Tibial artery (tissue), 4 donors: ENCODE data around the gene ULK4.

Experiments
- DNase-seq, 2 donors: peaks; one replicate each; pipeline ENCODE4 v3.0.0-alpha.2; 2019
- H3K27ac ChIP-seq, 2 donors: fragments of 200-600 bp; sonication (generic) in 1 of 2; 1 replicate in 1 of 2; 2 replicates in 1 of 2; pipeline ENCODE4 v1.5.1; 2018 to 2019; ENCODE audit warnings: mild to moderate bottlenecking in 1 of 2
- H3K27me3 ChIP-seq, 2 donors: fragments of 200-600 bp; sonication (generic) in 1 of 2; one replicate each; pipeline versions ENCODE4 v1.5.1 to v1.6.0; 2016 to 2019
- H3K36me3 ChIP-seq, 3 donors: fragments of 200-600 bp; sonication (generic) in 2 of 3; one replicate each; pipeline ENCODE4 v1.5.1; 2016 to 2019; ENCODE audit warnings: mild to moderate bottlenecking in 2 of 3
- H3K4me1 ChIP-seq, 4 donors: fragments of 200-600 bp; sonication (generic) in 2 of 4; 1 replicate in 3 of 4; 2 replicates in 1 of 4; pipeline ENCODE4 v1.5.1; 2016 to 2019
- H3K4me3 ChIP-seq, 2 donors: fragments of 200-600 bp; sonication (generic) in 1 of 2; 1 replicate in 1 of 2; 2 replicates in 1 of 2; pipeline ENCODE4 v1.5.1; 2018 to 2019; ENCODE audit warnings: mild to moderate bottlenecking in 2 of 2
- H3K9me3 ChIP-seq, 3 donors: fragments of 200-600 bp; sonication (generic) in 1 of 3; one replicate each; pipeline ENCODE4 v1.5.1; 2016 to 2019
- CTCF ChIP-seq, 2 experiments: fragments of 200-600 bp in 1 of 2; fragments of 450-650 bp in 1 of 2; IDR thresholded peaks; one replicate each; pipeline ENCODE4 v1.5.1; 2017 to 2019; ENCODE audit warnings: antibody characterized with exemption in 2 of 2, mild to moderate bottlenecking in 1 of 2, moderate library complexity in 1 of 2
- intact Hi-C: fragments of 100-400 bp; cut with DNase I; formaldehyde crosslinking; loops from one replicate; pipeline ENCODE4 v1.15.0; 2023; ENCODE audit warnings: low total_unique reads

ULK4 gene

GRCh38 chr3:41259449-41260062 is 702.3 kb downstream of the ULK4 start:
- Histone ChIP-seq H3K27ac (no peak overlapping the region), H3K4me3 (no peak overlapping the region), H3K36me3 (no peaks in the 10 kb centered on the region), H3K27me3 (no peaks in the 10 kb centered on the region), H3K9me3 (no peaks in the 10 kb centered on the region), H3K4me1 (no peaks in the 10 kb centered on the region)
- TF ChIP-seq CTCF (IDR thresholded peaks at IDR 0.05): no peak
- DNase-seq: no peak
- intact Hi-C loops: no loop called here

GRCh38 chr3:41258239-41258800 is 703.6 kb downstream of the ULK4 start:
- Histone ChIP-seq H3K4me1 (no peaks in the 10 kb centered on the region), H3K36me3 (no peaks in the 10 kb centered on the region), H3K4me3 (no peak overlapping the region), H3K9me3 (no peaks in the 10 kb centered on the region), H3K27ac (no peak overlapping the region), H3K27me3 (no peaks in the 10 kb centered on the region)
- intact Hi-C loops: no loop called here
- DNase-seq: no peak
- TF ChIP-seq CTCF (IDR thresholded peaks at IDR 0.05): no peak

- H3K9me3 ChIP-seq: no peaks in the 10 kb centered on the region
- H3K4me3 ChIP-seq: no peak overlapping the region
- no peak for TF ChIP-seq CTCF (IDR thresholded peaks at IDR 0.05)
- H3K27me3 ChIP-seq: no peaks in the 10 kb centered on the region
- intact Hi-C loops: no loop called here
- DNase-seq: no peak
- peaks cover 0 to 24% (median 14%) of the 10 kb centered on the region in 4 donors for H3K4me1 ChIP-seq
- H3K27ac ChIP-seq: no peak overlapping the region
- no peaks in the 10 kb centered on the region for H3K36me3 ChIP-seq
Observed at GRCh38 chr3:41251593-41251992, 710.3 kb downstream of the ULK4 start.

- H3K4me1 ChIP-seq: peaks cover 0 to 30% (median 18%) of the 10 kb centered on the region in 4 donors
- H3K27ac ChIP-seq: no peak overlapping the region
- H3K36me3 ChIP-seq: peaks cover 0 to 6% (median 0%) of the 10 kb centered on the region in 3 donors
- no peaks in the 10 kb centered on the region for H3K9me3 ChIP-seq
- intact Hi-C loops: no loop called here
- H3K4me3 ChIP-seq: no peak overlapping the region
- no peak for DNase-seq
- no peaks in the 10 kb centered on the region for H3K27me3 ChIP-seq
- TF ChIP-seq CTCF (IDR thresholded peaks at IDR 0.05): no peak
Observed at GRCh38 chr3:41250825-41251224, 711.1 kb downstream of the ULK4 start.

GRCh38 chr3:41249318-41249717 is 712.6 kb downstream of the ULK4 start:
- no peak for DNase-seq
- H3K4me3 ChIP-seq: no peak overlapping the region
- H3K27me3 ChIP-seq: no peaks in the 10 kb centered on the region
- intact Hi-C loops: no loop called here
- H3K27ac ChIP-seq: no peak overlapping the region
- H3K4me1 ChIP-seq: peaks cover 0 to 30% (median 18%) of the 10 kb centered on the region in 4 donors
- H3K9me3 ChIP-seq: no peaks in the 10 kb centered on the region
- H3K36me3 ChIP-seq: peaks cover 0 to 16% (median 6%) of the 10 kb centered on the region in 3 donors
- no peak for TF ChIP-seq CTCF (IDR thresholded peaks at IDR 0.05)
